ENCODE data around the gene MOGAT2. TPM values are rescaled to one million over a fixed set of nuclear protein-coding genes. Genes with fewer than 3 reads are reported as not detected.

Gene MOGAT2
- total and polyA plus RNA-seq, 2 of the 13 experiments (the other 11 are each of a cell fraction or from before 2014, with no cell fraction given), result 27.2 to 27.8 TPM

DNA sequence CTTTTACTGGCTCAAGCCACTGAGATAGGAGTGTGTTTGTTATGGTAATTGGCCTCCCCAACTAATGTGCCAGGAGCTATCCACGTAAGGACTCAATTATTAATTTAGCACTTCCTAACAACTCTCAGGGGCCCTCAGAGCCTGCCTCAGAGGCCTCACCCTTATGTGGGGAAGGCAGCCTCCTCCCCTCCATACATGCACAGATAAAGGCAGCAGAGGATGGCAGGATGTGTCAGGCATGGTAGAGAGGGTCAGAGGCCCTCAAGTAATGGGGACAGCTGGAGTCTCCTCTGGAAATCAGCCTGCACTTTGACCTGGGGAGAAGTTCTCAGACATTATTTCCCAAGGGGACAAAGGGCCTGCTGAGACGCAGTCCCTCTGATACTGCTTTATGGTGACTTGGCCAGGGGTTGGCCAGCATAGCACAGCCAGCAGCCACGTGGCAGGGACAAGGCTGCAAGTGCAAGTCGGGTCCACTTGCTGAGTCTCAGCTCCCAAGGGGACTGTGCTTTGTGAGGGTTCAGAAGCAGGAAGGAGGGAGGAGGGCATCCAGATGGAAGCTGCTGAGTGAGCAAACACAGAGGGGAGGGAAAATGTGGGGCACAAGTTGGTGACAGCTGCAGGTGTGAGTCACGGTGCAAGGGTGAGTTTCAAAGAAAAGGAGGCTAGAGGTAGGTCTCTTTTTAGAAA, 17.0 kb downstream of the MOGAT2 start (continued):
- TF ChIP-seq, protein P1, sequence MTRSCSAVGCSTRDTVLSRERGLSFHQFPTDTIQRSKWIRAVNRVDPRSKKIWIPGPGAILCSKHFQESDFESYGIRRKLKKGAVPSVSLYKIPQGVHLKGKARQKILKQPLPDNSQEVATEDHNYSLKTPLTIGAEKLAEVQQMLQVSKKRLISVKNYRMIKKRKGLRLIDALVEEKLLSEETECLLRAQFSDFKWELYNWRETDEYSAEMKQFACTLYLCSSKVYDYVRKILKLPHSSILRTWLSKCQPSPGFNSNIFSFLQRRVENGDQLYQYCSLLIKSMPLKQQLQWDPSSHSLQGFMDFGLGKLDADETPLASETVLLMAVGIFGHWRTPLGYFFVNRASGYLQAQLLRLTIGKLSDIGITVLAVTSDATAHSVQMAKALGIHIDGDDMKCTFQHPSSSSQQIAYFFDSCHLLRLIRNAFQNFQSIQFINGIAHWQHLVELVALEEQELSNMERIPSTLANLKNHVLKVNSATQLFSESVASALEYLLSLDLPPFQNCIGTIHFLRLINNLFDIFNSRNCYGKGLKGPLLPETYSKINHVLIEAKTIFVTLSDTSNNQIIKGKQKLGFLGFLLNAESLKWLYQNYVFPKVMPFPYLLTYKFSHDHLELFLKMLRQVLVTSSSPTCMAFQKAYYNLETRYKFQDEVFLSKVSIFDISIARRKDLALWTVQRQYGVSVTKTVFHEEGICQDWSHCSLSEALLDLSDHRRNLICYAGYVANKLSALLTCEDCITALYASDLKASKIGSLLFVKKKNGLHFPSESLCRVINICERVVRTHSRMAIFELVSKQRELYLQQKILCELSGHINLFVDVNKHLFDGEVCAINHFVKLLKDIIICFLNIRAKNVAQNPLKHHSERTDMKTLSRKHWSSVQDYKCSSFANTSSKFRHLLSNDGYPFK (CRISPR knock-in tag; IDR thresholded peaks at IDR 0.05; ENCODE audit: borderline replicate concordance), result no peak
- TF ChIP-seq PITX1 (CRISPR knock-in tag; IDR thresholded peaks at IDR 0.05), result no peak
- TF ChIP-seq ZNF775 (CRISPR knock-in tag; IDR thresholded peaks at IDR 0.05; ENCODE audit: borderline replicate concordance), result no peak
- no peak for TF ChIP-seq RFXANK (CRISPR knock-in tag; IDR thresholded peaks at IDR 0.05)
- TF ChIP-seq ZNF776 (CRISPR knock-in tag; IDR thresholded peaks at IDR 0.05), result no peak
- TF ChIP-seq HES4 (CRISPR knock-in tag; IDR thresholded peaks at IDR 0.05; ENCODE audit: borderline replicate concordance), result no peak
- no peak for TF ChIP-seq ZNF121 (CRISPR knock-in tag; IDR thresholded peaks at IDR 0.05)
- TF ChIP-seq, protein P2, sequence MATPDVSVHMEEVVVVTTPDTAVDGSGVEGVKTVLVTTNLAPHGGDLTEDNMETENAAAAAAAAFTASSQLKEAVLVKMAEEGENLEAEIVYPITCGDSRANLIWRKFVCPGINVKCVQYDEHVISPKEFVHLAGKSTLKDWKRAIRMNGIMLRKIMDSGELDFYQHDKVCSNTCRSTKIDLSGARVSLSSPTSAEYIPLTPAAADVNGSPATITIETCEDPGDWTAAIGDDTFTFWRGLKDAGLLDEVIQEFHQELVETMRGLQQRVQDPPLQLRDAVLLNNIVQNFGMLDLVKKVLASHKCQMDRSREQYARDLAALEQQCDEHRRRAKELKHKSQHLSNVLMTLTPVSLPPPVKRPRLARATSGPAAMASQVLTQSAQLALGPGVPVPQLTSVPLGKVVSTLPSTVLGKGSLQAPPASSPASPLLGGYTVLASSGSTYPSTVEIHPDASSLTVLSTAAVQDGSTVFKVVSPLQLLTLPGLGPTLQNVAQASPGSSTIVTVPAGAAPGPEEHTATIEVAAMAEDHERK (CRISPR knock-in tag; IDR thresholded peaks at IDR 0.05; ENCODE audit: low read depth), result no peak
- no peak for TF ChIP-seq ZNF138 (CRISPR knock-in tag; IDR thresholded peaks at IDR 0.05; ENCODE audit: low read depth)
- TF ChIP-seq ZSCAN30 (CRISPR knock-in tag; IDR thresholded peaks at IDR 0.05), result no peak
- TF ChIP-seq ZNF383 (CRISPR knock-in tag; IDR thresholded peaks at IDR 0.05; ENCODE audit: borderline replicate concordance), result no peak
- no peak for TF ChIP-seq RFXAP (CRISPR knock-in tag; IDR thresholded peaks at IDR 0.05; ENCODE audit: borderline replicate concordance)
- no peak for TF ChIP-seq NR3C1 (CRISPR knock-in tag; IDR thresholded peaks at IDR 0.05)
- no peak for TF ChIP-seq ZNF790 (CRISPR knock-in tag; IDR thresholded peaks at IDR 0.05; ENCODE audit: borderline replicate concordance)
- TF ChIP-seq, protein P3, sequence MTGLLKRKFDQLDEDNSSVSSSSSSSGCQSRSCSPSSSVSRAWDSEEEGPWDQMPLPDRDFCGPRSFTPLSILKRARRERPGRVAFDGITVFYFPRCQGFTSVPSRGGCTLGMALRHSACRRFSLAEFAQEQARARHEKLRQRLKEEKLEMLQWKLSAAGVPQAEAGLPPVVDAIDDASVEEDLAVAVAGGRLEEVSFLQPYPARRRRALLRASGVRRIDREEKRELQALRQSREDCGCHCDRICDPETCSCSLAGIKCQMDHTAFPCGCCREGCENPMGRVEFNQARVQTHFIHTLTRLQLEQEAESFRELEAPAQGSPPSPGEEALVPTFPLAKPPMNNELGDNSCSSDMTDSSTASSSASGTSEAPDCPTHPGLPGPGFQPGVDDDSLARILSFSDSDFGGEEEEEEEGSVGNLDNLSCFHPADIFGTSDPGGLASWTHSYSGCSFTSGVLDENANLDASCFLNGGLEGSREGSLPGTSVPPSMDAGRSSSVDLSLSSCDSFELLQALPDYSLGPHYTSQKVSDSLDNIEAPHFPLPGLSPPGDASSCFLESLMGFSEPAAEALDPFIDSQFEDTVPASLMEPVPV (CRISPR knock-in tag; IDR thresholded peaks at IDR 0.05), result no peak
- TF ChIP-seq, protein P4, sequence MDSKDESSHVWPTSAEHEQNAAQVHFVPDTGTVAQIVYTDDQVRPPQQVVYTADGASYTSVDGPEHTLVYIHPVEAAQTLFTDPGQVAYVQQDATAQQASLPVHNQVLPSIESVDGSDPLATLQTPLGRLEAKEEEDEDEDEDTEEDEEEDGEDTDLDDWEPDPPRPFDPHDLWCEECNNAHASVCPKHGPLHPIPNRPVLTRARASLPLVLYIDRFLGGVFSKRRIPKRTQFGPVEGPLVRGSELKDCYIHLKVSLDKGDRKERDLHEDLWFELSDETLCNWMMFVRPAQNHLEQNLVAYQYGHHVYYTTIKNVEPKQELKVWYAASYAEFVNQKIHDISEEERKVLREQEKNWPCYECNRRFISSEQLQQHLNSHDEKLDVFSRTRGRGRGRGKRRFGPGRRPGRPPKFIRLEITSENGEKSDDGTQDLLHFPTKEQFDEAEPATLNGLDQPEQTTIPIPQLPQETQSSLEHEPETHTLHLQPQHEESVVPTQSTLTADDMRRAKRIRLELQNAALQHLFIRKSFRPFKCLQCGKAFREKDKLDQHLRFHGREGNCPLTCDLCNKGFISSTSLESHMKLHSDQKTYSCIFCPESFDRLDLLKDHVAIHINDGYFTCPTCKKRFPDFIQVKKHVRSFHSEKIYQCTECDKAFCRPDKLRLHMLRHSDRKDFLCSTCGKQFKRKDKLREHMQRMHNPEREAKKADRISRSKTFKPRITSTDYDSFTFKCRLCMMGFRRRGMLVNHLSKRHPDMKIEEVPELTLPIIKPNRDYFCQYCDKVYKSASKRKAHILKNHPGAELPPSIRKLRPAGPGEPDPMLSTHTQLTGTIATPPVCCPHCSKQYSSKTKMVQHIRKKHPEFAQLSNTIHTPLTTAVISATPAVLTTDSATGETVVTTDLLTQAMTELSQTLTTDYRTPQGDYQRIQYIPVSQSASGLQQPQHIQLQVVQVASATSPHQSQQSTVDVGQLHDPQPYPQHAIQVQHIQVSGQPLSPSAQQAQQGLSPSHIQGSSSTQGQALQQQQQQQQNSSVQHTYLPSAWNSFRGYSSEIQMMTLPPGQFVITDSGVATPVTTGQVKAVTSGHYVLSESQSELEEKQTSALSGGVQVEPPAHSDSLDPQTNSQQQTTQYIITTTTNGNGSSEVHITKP (CRISPR knock-in tag; IDR thresholded peaks at IDR 0.05; ENCODE audit: low read depth), result 0 out of 2 replicates have a peak, but pooled peaks have one; percentile 53
- no peak for TF ChIP-seq PHF21A (CRISPR knock-in tag; IDR thresholded peaks at IDR 0.05)
